K562 (cell line): ENCODE data around the gene OLFML3. TPM values are rescaled to one million over a fixed set of nuclear protein-coding genes. Genes with fewer than 3 reads are reported as not detected.
A peak's percentile ranks its signal among the peaks of the same experiment; 100 is the strongest.

ENCODE experiments used
- ASH1L ChIP-seq: fragments of 450-650 bp; IDR thresholded peaks from 2 replicates; pipeline ENCODE4 v1.6.1; 2018; ENCODE audit warnings: borderline replicate concordance, mild to moderate bottlenecking, low read depth; ENCODE audit not compliant: partially characterized antibody
- BRD4 ChIP-seq: fragments of 200-600 bp; sonication (generic); IDR thresholded peaks from 2 replicates; pipeline ENCODE4 v1.6.1; 2017; ENCODE audit warnings: inconsistent platforms
- CGGBP1 ChIP-seq: fragments of 250-450 bp; sonication (Bioruptor Pico); IDR thresholded peaks from 2 replicates; pipeline ENCODE4 v1.9.0; 2021; ENCODE audit warnings: mild to moderate bottlenecking
- COPS2 ChIP-seq: fragments of 450-650 bp; conservative IDR thresholded peaks from 2 replicates; pipeline ENCODE4 v1.6.1; 2016; ENCODE audit warnings: mild to moderate bottlenecking, moderate library complexity
- ELF1 ChIP-seq: fragments of 200-800 bp; sonication (Bioruptor generic); IDR thresholded peaks from 2 replicates; pipeline ENCODE4 v1.6.1; 2016; ENCODE audit warnings: missing genetic modification characterization, missing compliant biosample characterization
- ELK3 ChIP-seq: fragments of 450-650 bp; formaldehyde crosslinking; IDR thresholded peaks from 2 replicates; pipeline ENCODE4 v1.4.0; 2020; ENCODE audit warnings: mild to moderate bottlenecking
- EP400 ChIP-seq: fragments of 450-650 bp; IDR thresholded peaks from 2 replicates; pipeline ENCODE4 v1.6.1; 2017; ENCODE audit warnings: antibody characterized with exemption, mild to moderate bottlenecking, moderate library complexity
- FOSL1 ChIP-seq: fragments of 200-800 bp; sonication (Bioruptor generic); conservative IDR thresholded peaks from 2 replicates; pipeline ENCODE4 v1.6.1; 2016; ENCODE audit warnings: missing genetic modification characterization, missing compliant biosample characterization
- MBD1 ChIP-seq: fragments of 250-450 bp; sonication (Bioruptor Pico); IDR thresholded peaks from 2 replicates; pipeline ENCODE4 v1.8.0; 2022; ENCODE audit warnings: inconsistent platforms
- MTF1 ChIP-seq: fragments of 250-450 bp; sonication (Bioruptor Pico); IDR thresholded peaks from 2 replicates; pipeline ENCODE4 v1.9.0; 2021; ENCODE audit warnings: moderate library complexity, mild to moderate bottlenecking, inconsistent platforms, borderline replicate concordance
- REST ChIP-seq, 2 experiments: fragments of 450-650 bp; formaldehyde crosslinking in 1 of 2; IDR thresholded peaks; 2 replicates each; pipeline versions ENCODE4 v1.4.0 to v1.6.1; 2014 to 2020; ENCODE audit warnings: mild to moderate bottlenecking in 2 of 2, borderline replicate concordance in 1 of 2, low read depth in 1 of 2
- SP1 ChIP-seq: sonication (generic); formaldehyde crosslinking; IDR thresholded peaks from 2 replicates; pipeline ENCODE4 v1.8.1; 2022; ENCODE audit warnings: mild to moderate bottlenecking, missing genetic modification reagents
- TRIM24 ChIP-seq, 2 experiments: fragments of 450-650 bp; IDR thresholded peaks; 2 replicates each; pipeline ENCODE4 v1.6.1; 2016
- ZBTB8A ChIP-seq: fragments of 450-650 bp; IDR thresholded peaks from 2 replicates; pipeline ENCODE4 v1.6.1; 2018; ENCODE audit warnings: mild to moderate bottlenecking, moderate library complexity; ENCODE audit not compliant: partially characterized antibody
- ZC3H8 ChIP-seq: fragments of 450-650 bp; IDR thresholded peaks from 2 replicates; pipeline ENCODE4 v1.6.1; 2017
- ZNF232 ChIP-seq: sonication (generic); formaldehyde crosslinking; IDR thresholded peaks from 2 replicates; pipeline ENCODE4 v1.8.0; 2022; ENCODE audit warnings: mild to moderate bottlenecking, missing genetic modification reagents
- ZNF239 ChIP-seq: fragments of 250-450 bp; sonication (Bioruptor Pico); IDR thresholded peaks from 2 replicates; pipeline ENCODE4 v1.4.0; 2020; ENCODE audit warnings: mild to moderate bottlenecking
- polyA plus RNA-seq, 8 experiments: library from polyadenylated mRNA; depleted of rRNA in 4 of 8; stranded (reverse) in 5 of 8; unstranded in 3 of 8; fragments of >200 nt; fragmentation: Nextera tagmentation in 2 of 8; fragmentation: Illumina TruSeq in 1 of 8; extraction: Ambion mirVana in 2 of 8; extraction: Trizol in 1 of 8; gene quantifications; 2 replicates each; pipeline versions ENCODE4 v1.2.1 to v1.2.3, GENCODE V29; 2011 to 2014; ENCODE audit warnings: inconsistent platforms in 1 of 8, missing spikeins in 1 of 8
- total RNA-seq, 7 experiments: library from RNA; depleted of rRNA in 6 of 7; stranded (reverse); fragments of >200 nt in 6 of 7; fragmentation: Illumina TruSeq in 2 of 7; extraction: Trizol in 2 of 7; gene quantifications; 2 replicates each; pipeline versions ENCODE4 v1.2.1 to v1.2.3, GENCODE V29; 2011 to 2021; ENCODE audit warnings: low replicate concordance in 1 of 7

OLFML3 gene
- total and polyA plus RNA-seq, 9 of the 15 experiments (the other 6 are each of a cell fraction or from before 2014, with no cell fraction given): 0.07 to 0.13 (median 0.07) TPM; not detected in 6

- TF ChIP-seq REST (IDR thresholded peaks at IDR 0.05; ENCODE audit: borderline replicate concordance): no peak
- peak; percentile 77; the same call in 1 of the 2 replicates for TF ChIP-seq REST (CRISPR knock-in tag; IDR thresholded peaks at IDR 0.05; ENCODE audit: low read depth)
- peak; percentile 59; the same call in 1 of the 2 replicates for TF ChIP-seq BRD4
- TF ChIP-seq CGGBP1 (CRISPR knock-in tag): 0 out of 2 replicates have a peak, but pooled peaks have one; percentile 3
- TF ChIP-seq MBD1: no peak
- 0 out of 2 replicates have a peak, but pooled peaks have one; percentile 58 for TF ChIP-seq ELK3
- TF ChIP-seq MTF1: 0 out of 2 replicates have a peak, but pooled peaks have one; percentile 46
- 0 out of 2 replicates have a peak, but pooled peaks have one; percentile 23 for TF ChIP-seq ZNF239 (CRISPR knock-in tag)
- no peak for TF ChIP-seq SP1 (CRISPR knock-in tag)
- no peak for TF ChIP-seq ASH1L
- TF ChIP-seq ZNF232 (CRISPR knock-in tag): no peak
- TF ChIP-seq ELF1 (tag): no peak
- TF ChIP-seq FOSL1 (tag): peak; percentile 8; the same call in 1 of the 2 replicates
- TF ChIP-seq ZC3H8: no peak
- TF ChIP-seq EP400: peak; percentile 8; the same call in 1 of the 2 replicates
- no peak for TF ChIP-seq ZBTB8A
- TF ChIP-seq COPS2: no peak
- TF ChIP-seq TRIM24 (IDR thresholded peaks at IDR 0.05): no peak
These were observed 49.4 kb upstream of the OLFML3 start (continued) for GRCh38 chr1:113929750-113930498.
